ENCODE data around the gene KLHL29.

DNA sequence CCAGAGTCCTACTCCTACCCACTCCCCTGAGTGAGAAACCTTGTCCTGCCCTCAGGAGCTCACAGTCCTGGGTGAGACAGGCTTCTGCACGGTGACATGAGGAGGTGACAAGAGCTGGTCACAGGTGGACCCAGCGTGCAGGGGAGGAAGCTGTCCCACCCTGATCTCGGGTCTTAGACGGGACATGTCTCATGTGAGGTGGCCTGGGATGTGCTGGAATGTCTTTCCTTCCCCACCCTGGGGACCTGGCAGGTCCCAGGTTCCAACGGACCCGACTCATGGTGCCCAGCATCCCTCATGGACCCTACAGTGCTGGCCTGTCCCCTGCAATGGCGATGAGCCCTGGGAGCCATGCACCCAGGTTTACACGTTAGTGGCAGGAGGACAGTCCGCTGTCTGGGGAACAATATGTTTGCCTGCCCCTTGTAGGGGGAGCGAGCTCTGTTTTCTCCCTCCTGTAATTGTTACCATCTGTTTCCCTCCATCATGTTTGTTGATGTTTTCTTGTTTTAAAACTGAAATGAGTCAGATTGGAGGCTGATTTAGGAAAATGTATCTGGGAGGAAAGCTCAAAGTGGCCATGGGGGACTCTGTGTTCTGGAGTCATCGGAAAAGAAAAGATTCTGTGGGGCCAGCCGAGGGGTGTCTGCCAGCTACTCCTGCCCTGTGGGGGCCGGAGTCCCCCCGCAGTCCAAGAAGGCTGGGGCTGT lies 238.1 kb downstream of the KLHL29 start:
- TF ChIP-seq EZH2 (IDR thresholded peaks at IDR 0.05; ENCODE audit: borderline replicate concordance, insufficient read depth, low read depth, low read length, poor library complexity, severe bottlenecking) (no peak), CTCF (IDR thresholded peaks at IDR 0.05) (no peak)

Data from B cell (primary cell).